Measurements from ENCODE around the gene HNRNPC.
"Not testable (repeated sequence)": the region's sequence is repeated elsewhere in the genome, so short reads cannot be mapped to it uniquely, and the experiment has no call there.

The HNRNPC gene

GRCh38 chr14:21171128-21171527, 98.1 kb downstream of the HNRNPC start:
- H3K79me2 ChIP-seq (ENCODE audit: low read length) = no peaks in the 10 kb centered on the region
- no peak overlapping the region for H3K9ac ChIP-seq (ENCODE audit: low read length)
- no peak overlapping the region for H2AFZ ChIP-seq (ENCODE audit: low read depth, low read length)
- TF ChIP-seq EZH2phosphoT487 (IDR thresholded peaks at IDR 0.05; ENCODE audit: low read depth) = no peak
- no peak for TF ChIP-seq CTCF (IDR thresholded peaks at IDR 0.05; ENCODE audit: low read depth, low read length)
- H3K4me2 ChIP-seq (ENCODE audit: low read length) = no peak overlapping the region
- no peak overlapping the region for H3K4me3 ChIP-seq (ENCODE audit: low read length)
- H4K20me1 ChIP-seq (ENCODE audit: insufficient read depth, low read length) = no peaks in the 10 kb centered on the region
- H3K27ac ChIP-seq (ENCODE audit: low read length) = no peak overlapping the region
- H3K4me1 ChIP-seq (ENCODE audit: low read length) = no peaks in the 10 kb centered on the region
- no peaks in the 10 kb centered on the region for H3K36me3 ChIP-seq (replicated peaks; ENCODE audit: low read depth, low read length)
- peaks cover 19% of the 10 kb centered on the region for H3K27me3 ChIP-seq (ENCODE audit: low read depth, low read length)
- H3K9me3 ChIP-seq (ENCODE audit: insufficient read depth, low read length) = no peaks in the 10 kb centered on the region

GRCh38 chr14:21169573-21169972, 99.7 kb downstream of the HNRNPC start:
- TF ChIP-seq CTCF (IDR thresholded peaks at IDR 0.05; ENCODE audit: low read depth, low read length) (no peak), EZH2phosphoT487 (IDR thresholded peaks at IDR 0.05; ENCODE audit: low read depth) (no peak)
- H3K27ac ChIP-seq (ENCODE audit: low read length) = no peak overlapping the region
- H3K4me2 ChIP-seq (ENCODE audit: low read length) = no peak overlapping the region
- no peaks in the 10 kb centered on the region for H4K20me1 ChIP-seq (ENCODE audit: insufficient read depth, low read length)
- no peaks in the 10 kb centered on the region for H3K9me3 ChIP-seq (ENCODE audit: insufficient read depth, low read length)
- H3K36me3 ChIP-seq (replicated peaks; ENCODE audit: low read depth, low read length) = no peaks in the 10 kb centered on the region
- H3K4me3 ChIP-seq (ENCODE audit: low read length) = no peak overlapping the region
- H2AFZ ChIP-seq (ENCODE audit: low read depth, low read length) = no peak overlapping the region
- H3K79me2 ChIP-seq (ENCODE audit: low read length) = no peaks in the 10 kb centered on the region
- no peak overlapping the region for H3K9ac ChIP-seq (ENCODE audit: low read length)
- H3K27me3 ChIP-seq (ENCODE audit: low read depth, low read length) = peaks cover 19% of the 10 kb centered on the region
- H3K4me1 ChIP-seq (ENCODE audit: low read length) = peaks cover 4% of the 10 kb centered on the region; the same call in 1 of the 2 replicates

- H3K9ac ChIP-seq (ENCODE audit: low read length) = no peak overlapping the region
- no peak overlapping the region for H2AFZ ChIP-seq (ENCODE audit: low read depth, low read length)
- H4K20me1 ChIP-seq (ENCODE audit: insufficient read depth, low read length) = no peaks in the 10 kb centered on the region
- H3K4me2 ChIP-seq (ENCODE audit: low read length) = no peak overlapping the region
- H3K27me3 ChIP-seq (ENCODE audit: low read depth, low read length) = peaks cover 11% of the 10 kb centered on the region
- no peak overlapping the region for H3K4me3 ChIP-seq (ENCODE audit: low read length)
- no peak overlapping the region for H3K27ac ChIP-seq (ENCODE audit: low read length)
- H3K9me3 ChIP-seq (ENCODE audit: insufficient read depth, low read length) = no peaks in the 10 kb centered on the region
- H3K36me3 ChIP-seq (replicated peaks; ENCODE audit: low read depth, low read length) = no peaks in the 10 kb centered on the region
- TF ChIP-seq EZH2phosphoT487 (IDR thresholded peaks at IDR 0.05; ENCODE audit: low read depth) (no peak), CTCF (IDR thresholded peaks at IDR 0.05; ENCODE audit: low read depth, low read length) (no peak)
- no peaks in the 10 kb centered on the region for H3K79me2 ChIP-seq (ENCODE audit: low read length)
- peaks cover 4% of the 10 kb centered on the region; the same call in 1 of the 2 replicates for H3K4me1 ChIP-seq (ENCODE audit: low read length)
Observed at GRCh38 chr14:21168055-21168454, 101.2 kb downstream of the HNRNPC start.

GRCh38 chr14:21165670-21166069, 103.6 kb downstream of the HNRNPC start:
- H3K36me3 ChIP-seq (replicated peaks; ENCODE audit: low read depth, low read length); H3K9me3 ChIP-seq (ENCODE audit: insufficient read depth, low read length); H4K20me1 ChIP-seq (ENCODE audit: insufficient read depth, low read length); H3K27me3 ChIP-seq (ENCODE audit: low read depth, low read length); H3K4me1 ChIP-seq (ENCODE audit: low read length); H2AFZ ChIP-seq (ENCODE audit: low read depth, low read length); H3K27ac ChIP-seq (ENCODE audit: low read length); H3K4me3 ChIP-seq (ENCODE audit: low read length); H3K79me2 ChIP-seq (ENCODE audit: low read length); H3K9ac ChIP-seq (ENCODE audit: low read length); H3K4me2 ChIP-seq (ENCODE audit: low read length): not testable (repeated sequence)

- H3K9ac ChIP-seq (ENCODE audit: low read length); H3K4me3 ChIP-seq (ENCODE audit: low read length); H3K4me1 ChIP-seq (ENCODE audit: low read length); H3K36me3 ChIP-seq (replicated peaks; ENCODE audit: low read depth, low read length); H3K4me2 ChIP-seq (ENCODE audit: low read length); H3K79me2 ChIP-seq (ENCODE audit: low read length); H3K27me3 ChIP-seq (ENCODE audit: low read depth, low read length); H3K27ac ChIP-seq (ENCODE audit: low read length); H4K20me1 ChIP-seq (ENCODE audit: insufficient read depth, low read length); H3K9me3 ChIP-seq (ENCODE audit: insufficient read depth, low read length): not testable (repeated sequence)
- H2AFZ ChIP-seq (ENCODE audit: low read depth, low read length) = peak overlapping the region; percentile 46; the same call in 1 of the 2 replicates
Observed at GRCh38 chr14:21165002-21165605, 104.1 kb downstream of the HNRNPC start.

Measured in OCI-LY3 (cell line).